ENCODE measurements around the gene PTPN1. TPM values are rescaled to one million over a fixed set of nuclear protein-coding genes. Genes with fewer than 3 reads are reported as not detected.

The PTPN1 gene
- total and polyA plus RNA-seq, 2 of the 13 experiments (the other 11 are each of a cell fraction or from before 2014, with no cell fraction given): 17.7 to 37.2 TPM

DNA sequence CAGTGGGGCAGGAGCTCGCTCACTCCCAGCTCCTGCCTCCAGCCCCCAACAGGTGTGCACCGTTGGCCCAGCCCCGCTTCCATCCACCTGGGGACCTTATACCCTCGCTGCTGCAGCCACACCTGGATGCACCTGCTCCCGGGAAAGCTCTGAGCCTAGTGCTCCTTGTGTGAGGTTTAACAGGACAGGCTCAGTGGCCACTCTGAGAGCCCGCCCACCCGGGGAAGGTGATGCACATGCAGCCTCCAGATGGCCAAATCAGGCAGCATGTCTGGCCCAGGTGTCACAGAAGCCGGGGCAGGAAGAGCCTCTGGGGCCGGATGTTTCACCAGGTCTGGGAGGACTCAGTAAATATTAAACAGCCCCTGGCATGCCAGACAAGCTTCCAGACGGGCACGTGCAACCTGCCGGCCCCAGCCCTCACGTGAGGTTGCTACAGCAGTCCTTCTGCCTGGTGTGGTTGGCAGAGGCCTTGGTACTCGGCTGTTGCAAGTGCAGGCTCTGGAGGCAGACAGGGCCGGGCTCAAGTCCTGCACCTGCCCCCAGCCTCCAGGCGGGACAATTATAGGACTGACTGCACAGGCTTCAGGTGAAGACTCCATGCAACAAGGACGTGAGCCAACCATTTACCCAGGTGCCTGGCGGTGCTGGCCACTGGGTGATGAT is 114.3 kb downstream of the PTPN1 start (continued):
- TF ChIP-seq, protein P1, sequence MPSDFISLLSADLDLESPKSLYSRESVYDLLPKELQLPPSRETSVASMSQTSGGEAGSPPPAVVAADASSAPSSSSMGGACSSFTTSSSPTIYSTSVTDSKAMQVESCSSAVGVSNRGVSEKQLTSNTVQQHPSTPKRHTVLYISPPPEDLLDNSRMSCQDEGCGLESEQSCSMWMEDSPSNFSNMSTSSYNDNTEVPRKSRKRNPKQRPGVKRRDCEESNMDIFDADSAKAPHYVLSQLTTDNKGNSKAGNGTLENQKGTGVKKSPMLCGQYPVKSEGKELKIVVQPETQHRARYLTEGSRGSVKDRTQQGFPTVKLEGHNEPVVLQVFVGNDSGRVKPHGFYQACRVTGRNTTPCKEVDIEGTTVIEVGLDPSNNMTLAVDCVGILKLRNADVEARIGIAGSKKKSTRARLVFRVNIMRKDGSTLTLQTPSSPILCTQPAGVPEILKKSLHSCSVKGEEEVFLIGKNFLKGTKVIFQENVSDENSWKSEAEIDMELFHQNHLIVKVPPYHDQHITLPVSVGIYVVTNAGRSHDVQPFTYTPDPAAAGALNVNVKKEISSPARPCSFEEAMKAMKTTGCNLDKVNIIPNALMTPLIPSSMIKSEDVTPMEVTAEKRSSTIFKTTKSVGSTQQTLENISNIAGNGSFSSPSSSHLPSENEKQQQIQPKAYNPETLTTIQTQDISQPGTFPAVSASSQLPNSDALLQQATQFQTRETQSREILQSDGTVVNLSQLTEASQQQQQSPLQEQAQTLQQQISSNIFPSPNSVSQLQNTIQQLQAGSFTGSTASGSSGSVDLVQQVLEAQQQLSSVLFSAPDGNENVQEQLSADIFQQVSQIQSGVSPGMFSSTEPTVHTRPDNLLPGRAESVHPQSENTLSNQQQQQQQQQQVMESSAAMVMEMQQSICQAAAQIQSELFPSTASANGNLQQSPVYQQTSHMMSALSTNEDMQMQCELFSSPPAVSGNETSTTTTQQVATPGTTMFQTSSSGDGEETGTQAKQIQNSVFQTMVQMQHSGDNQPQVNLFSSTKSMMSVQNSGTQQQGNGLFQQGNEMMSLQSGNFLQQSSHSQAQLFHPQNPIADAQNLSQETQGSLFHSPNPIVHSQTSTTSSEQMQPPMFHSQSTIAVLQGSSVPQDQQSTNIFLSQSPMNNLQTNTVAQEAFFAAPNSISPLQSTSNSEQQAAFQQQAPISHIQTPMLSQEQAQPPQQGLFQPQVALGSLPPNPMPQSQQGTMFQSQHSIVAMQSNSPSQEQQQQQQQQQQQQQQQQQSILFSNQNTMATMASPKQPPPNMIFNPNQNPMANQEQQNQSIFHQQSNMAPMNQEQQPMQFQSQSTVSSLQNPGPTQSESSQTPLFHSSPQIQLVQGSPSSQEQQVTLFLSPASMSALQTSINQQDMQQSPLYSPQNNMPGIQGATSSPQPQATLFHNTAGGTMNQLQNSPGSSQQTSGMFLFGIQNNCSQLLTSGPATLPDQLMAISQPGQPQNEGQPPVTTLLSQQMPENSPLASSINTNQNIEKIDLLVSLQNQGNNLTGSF (CRISPR knock-in tag; IDR thresholded peaks at IDR 0.05): peak; percentile 55; the same call in 1 of the 2 replicates
- TF ChIP-seq RARG (CRISPR knock-in tag; IDR thresholded peaks at IDR 0.05; ENCODE audit: low read depth) (no peak), CEBPG (CRISPR knock-in tag; IDR thresholded peaks at IDR 0.05) (peak; percentile 59), ZBTB7B (CRISPR knock-in tag; IDR thresholded peaks at IDR 0.05) (0 out of 2 replicates have a peak, but pooled peaks have one; percentile 42), FOXJ3 (CRISPR knock-in tag; IDR thresholded peaks at IDR 0.05; ENCODE audit: borderline replicate concordance) (0 out of 2 replicates have a peak, but pooled peaks have one; percentile 24), SOX13 (IDR thresholded peaks at IDR 0.05) (no peak), SOX13 (CRISPR knock-in tag; conservative IDR thresholded peaks at IDR 0.05 in 1 of 2, IDR thresholded peaks at IDR 0.05 in 1 of 2) (peak in 1 of 2 experiments; percentile 66; a peak in 1 of 4 replicates), YEATS4 (CRISPR knock-in tag; IDR thresholded peaks at IDR 0.05; ENCODE audit: borderline replicate concordance) (peak; percentile 16; the same call in 1 of the 2 replicates), ZNF235 (CRISPR knock-in tag; IDR thresholded peaks at IDR 0.05; ENCODE audit: borderline replicate concordance) (no peak), ZSCAN21 (CRISPR knock-in tag; IDR thresholded peaks at IDR 0.05; ENCODE audit: borderline replicate concordance) (peak; percentile 62; the same call in 1 of the 2 replicates), ZSCAN25 (CRISPR knock-in tag; IDR thresholded peaks at IDR 0.05) (0 out of 2 replicates have a peak, but pooled peaks have one; percentile 37), NCOA2 (CRISPR knock-in tag; IDR thresholded peaks at IDR 0.05) (peak; percentile 39; the same call in 1 of the 2 replicates), TRIM24 (CRISPR knock-in tag; IDR thresholded peaks at IDR 0.05) (no peak), SMAD3 (CRISPR knock-in tag; IDR thresholded peaks at IDR 0.05) (peak; percentile 58; the same call in 1 of the 2 replicates), RNF2 (conservative IDR thresholded peaks at IDR 0.05; ENCODE audit: low read depth) (peak; percentile 44; the same call in 1 of the 2 replicates)
- TF ChIP-seq, protein P2, sequence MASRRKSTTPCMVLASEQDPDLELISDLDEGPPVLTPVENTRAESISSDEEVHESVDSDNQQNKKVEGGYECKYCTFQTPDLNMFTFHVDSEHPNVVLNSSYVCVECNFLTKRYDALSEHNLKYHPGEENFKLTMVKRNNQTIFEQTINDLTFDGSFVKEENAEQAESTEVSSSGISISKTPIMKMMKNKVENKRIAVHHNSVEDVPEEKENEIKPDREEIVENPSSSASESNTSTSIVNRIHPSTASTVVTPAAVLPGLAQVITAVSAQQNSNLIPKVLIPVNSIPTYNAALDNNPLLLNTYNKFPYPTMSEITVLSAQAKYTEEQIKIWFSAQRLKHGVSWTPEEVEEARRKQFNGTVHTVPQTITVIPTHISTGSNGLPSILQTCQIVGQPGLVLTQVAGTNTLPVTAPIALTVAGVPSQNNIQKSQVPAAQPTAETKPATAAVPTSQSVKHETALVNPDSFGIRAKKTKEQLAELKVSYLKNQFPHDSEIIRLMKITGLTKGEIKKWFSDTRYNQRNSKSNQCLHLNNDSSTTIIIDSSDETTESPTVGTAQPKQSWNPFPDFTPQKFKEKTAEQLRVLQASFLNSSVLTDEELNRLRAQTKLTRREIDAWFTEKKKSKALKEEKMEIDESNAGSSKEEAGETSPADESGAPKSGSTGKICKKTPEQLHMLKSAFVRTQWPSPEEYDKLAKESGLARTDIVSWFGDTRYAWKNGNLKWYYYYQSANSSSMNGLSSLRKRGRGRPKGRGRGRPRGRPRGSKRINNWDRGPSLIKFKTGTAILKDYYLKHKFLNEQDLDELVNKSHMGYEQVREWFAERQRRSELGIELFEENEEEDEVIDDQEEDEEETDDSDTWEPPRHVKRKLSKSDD (CRISPR knock-in tag; IDR thresholded peaks at IDR 0.05; ENCODE audit: low read depth): 0 out of 2 replicates have a peak, but pooled peaks have one; percentile 32
- TF ChIP-seq, protein P3, sequence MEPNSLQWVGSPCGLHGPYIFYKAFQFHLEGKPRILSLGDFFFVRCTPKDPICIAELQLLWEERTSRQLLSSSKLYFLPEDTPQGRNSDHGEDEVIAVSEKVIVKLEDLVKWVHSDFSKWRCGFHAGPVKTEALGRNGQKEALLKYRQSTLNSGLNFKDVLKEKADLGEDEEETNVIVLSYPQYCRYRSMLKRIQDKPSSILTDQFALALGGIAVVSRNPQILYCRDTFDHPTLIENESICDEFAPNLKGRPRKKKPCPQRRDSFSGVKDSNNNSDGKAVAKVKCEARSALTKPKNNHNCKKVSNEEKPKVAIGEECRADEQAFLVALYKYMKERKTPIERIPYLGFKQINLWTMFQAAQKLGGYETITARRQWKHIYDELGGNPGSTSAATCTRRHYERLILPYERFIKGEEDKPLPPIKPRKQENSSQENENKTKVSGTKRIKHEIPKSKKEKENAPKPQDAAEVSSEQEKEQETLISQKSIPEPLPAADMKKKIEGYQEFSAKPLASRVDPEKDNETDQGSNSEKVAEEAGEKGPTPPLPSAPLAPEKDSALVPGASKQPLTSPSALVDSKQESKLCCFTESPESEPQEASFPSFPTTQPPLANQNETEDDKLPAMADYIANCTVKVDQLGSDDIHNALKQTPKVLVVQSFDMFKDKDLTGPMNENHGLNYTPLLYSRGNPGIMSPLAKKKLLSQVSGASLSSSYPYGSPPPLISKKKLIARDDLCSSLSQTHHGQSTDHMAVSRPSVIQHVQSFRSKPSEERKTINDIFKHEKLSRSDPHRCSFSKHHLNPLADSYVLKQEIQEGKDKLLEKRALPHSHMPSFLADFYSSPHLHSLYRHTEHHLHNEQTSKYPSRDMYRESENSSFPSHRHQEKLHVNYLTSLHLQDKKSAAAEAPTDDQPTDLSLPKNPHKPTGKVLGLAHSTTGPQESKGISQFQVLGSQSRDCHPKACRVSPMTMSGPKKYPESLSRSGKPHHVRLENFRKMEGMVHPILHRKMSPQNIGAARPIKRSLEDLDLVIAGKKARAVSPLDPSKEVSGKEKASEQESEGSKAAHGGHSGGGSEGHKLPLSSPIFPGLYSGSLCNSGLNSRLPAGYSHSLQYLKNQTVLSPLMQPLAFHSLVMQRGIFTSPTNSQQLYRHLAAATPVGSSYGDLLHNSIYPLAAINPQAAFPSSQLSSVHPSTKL (CRISPR knock-in tag; IDR thresholded peaks at IDR 0.05): peak; percentile 89
